Upper lobe of right lung (tissue), 1 donor: Measurements from ENCODE around the gene ANKRD17. TPM values are rescaled to one million over a fixed set of nuclear protein-coding genes. Genes with fewer than 3 reads are reported as not detected.

Experiments
- ATAC-seq: fragments of 200-7000 bp; cut with Tn5 transposase; one replicate; pipeline ENCODE4 v1.9.1; 2020; ENCODE audit warnings: mild to moderate bottlenecking, moderate library complexity
- DNase-seq: peaks from one replicate; pipeline ENCODE4 v3.0.0-alpha.2; 2020
- H3K27ac ChIP-seq: fragments of 200-600 bp; one replicate; pipeline ENCODE4 v1.8.0; 2022
- H3K27me3 ChIP-seq: fragments of 200-600 bp; one replicate; pipeline ENCODE4 v1.8.0; 2022; ENCODE audit warnings: mild to moderate bottlenecking
- H3K36me3 ChIP-seq: fragments of 200-600 bp; one replicate; pipeline ENCODE4 v1.8.0; 2022
- H3K4me1 ChIP-seq: fragments of 200-600 bp; one replicate; pipeline ENCODE4 v1.8.0; 2022
- H3K4me3 ChIP-seq: fragments of 200-600 bp; one replicate; pipeline ENCODE4 v1.8.0; 2022; ENCODE audit warnings: mild to moderate bottlenecking
- H3K9me3 ChIP-seq: fragments of 200-600 bp; one replicate; pipeline ENCODE4 v1.8.0; 2022
- CTCF ChIP-seq: fragments of 200-600 bp; IDR thresholded peaks from one replicate; pipeline ENCODE4 v1.8.0; 2022; ENCODE audit warnings: antibody characterized with exemption
- intact Hi-C: fragments of 100-400 bp; cut with DNase I; formaldehyde crosslinking; loops from one replicate; pipeline ENCODE4 v1.11.0; 2022
- total RNA-seq: library from RNA; stranded (reverse); fragmentation: NEBNext Ultra II Directional; extraction: Animal tissue kit (Norgen Biotek cat#: 25700); gene quantifications from one replicate; pipeline ENCODE4 v1.2.1, GENCODE V29; 2021
- donor health status: DM: no; HTN: yes; CAD: no; lungs with severe emphysema.

Gene ANKRD17
- total RNA-seq, 1 donor from 2014 or later: 61.5 TPM

- intact Hi-C loops: no loop called here
- DNase-seq (no peak), ATAC-seq (no peak)
- no peaks in the 10 kb centered on the region for H3K27me3 ChIP-seq
- no peak overlapping the region for H3K4me3 ChIP-seq
- H3K4me1 ChIP-seq: peaks cover 7% of the 10 kb centered on the region
- no peak overlapping the region for H3K27ac ChIP-seq
- no peaks in the 10 kb centered on the region for H3K9me3 ChIP-seq
- TF ChIP-seq CTCF: no peak
- H3K36me3 ChIP-seq: peaks cover 7% of the 10 kb centered on the region
Observed at GRCh38 chr4:73178389-73178788, 80.2 kb downstream of the ANKRD17 start.

- intact Hi-C loops: no loop called here
- DNase-seq (no peak), ATAC-seq (no peak)
- Histone ChIP-seq H3K27me3 (no peaks in the 10 kb centered on the region), H3K4me1 (no peaks in the 10 kb centered on the region), H3K4me3 (no peak overlapping the region), H3K36me3 (peaks cover 40% of the 10 kb centered on the region), H3K27ac (no peak overlapping the region), H3K9me3 (no peaks in the 10 kb centered on the region)
- TF ChIP-seq CTCF: no peak
Observed at GRCh38 chr4:73172161-73172560, 86.4 kb downstream of the ANKRD17 start.

- Histone ChIP-seq H3K9me3 (no peaks in the 10 kb centered on the region), H3K4me3 (no peak overlapping the region), H3K27me3 (no peaks in the 10 kb centered on the region), H3K4me1 (no peaks in the 10 kb centered on the region), H3K27ac (no peak overlapping the region), H3K36me3 (peaks cover 42% of the 10 kb centered on the region)
- no peak for TF ChIP-seq CTCF
- ATAC-seq (peak; percentile 34), DNase-seq (no peak)
- intact Hi-C loops: no loop called here
Observed at GRCh38 chr4:73170518-73171198, 87.9 kb downstream of the ANKRD17 start.

- H3K27ac ChIP-seq: no peak overlapping the region
- no peaks in the 10 kb centered on the region for H3K9me3 ChIP-seq
- H3K36me3 ChIP-seq: peaks cover 68% of the 10 kb centered on the region
- no peak for DNase-seq
- ATAC-seq: no peak
- TF ChIP-seq CTCF: no peak
- H3K4me3 ChIP-seq: no peak overlapping the region
- intact Hi-C loops: no loop called here
- no peaks in the 10 kb centered on the region for H3K4me1 ChIP-seq
- H3K27me3 ChIP-seq: no peaks in the 10 kb centered on the region
Observed at GRCh38 chr4:73166212-73166611, 92.4 kb downstream of the ANKRD17 start.

GRCh38 chr4:73161527-73162185 lies 96.9 kb downstream of the ANKRD17 start:
- H3K27ac ChIP-seq: no peak overlapping the region
- TF ChIP-seq CTCF: no peak
- no peaks in the 10 kb centered on the region for H3K9me3 ChIP-seq
- H3K27me3 ChIP-seq: no peaks in the 10 kb centered on the region
- no peak for ATAC-seq
- H3K4me1 ChIP-seq: no peaks in the 10 kb centered on the region
- peaks cover 54% of the 10 kb centered on the region for H3K36me3 ChIP-seq
- no peak overlapping the region for H3K4me3 ChIP-seq
- DNase-seq: no peak
- intact Hi-C loops: no loop called here
